NCI-H1417 treated with DMSO at 0.1 percent for 48 hours (cell line): ENCODE data around the gene TSPO2.

Experiments
- DNase-seq: peaks from one replicate; lab custom pipeline; 2025; lab: John Stamatoyannopoulos, UW

The TSPO2 gene

GRCh38 chr6:41051873-41052272, 9.6 kb downstream of the TSPO2 start:
- DNase-seq: no peak

- no peak for DNase-seq
Measured at GRCh38 chr6:41053041-41053440, 10.8 kb downstream of the TSPO2 start, which contains the start of gene APOBEC2. Gene APOBEC2, plus strand, starts transcription at chr6:41053202. Its CDS starts 146 bp downstream, at chr6:41053348.

- DNase-seq: no peak
Measured at GRCh38 chr6:41054511-41054910, 12.2 kb downstream of the TSPO2 start.

- DNase-seq: no peak
Measured at GRCh38 chr6:41055149-41055548, 12.9 kb downstream of the TSPO2 start.

GRCh38 chr6:41056768-41057490, 14.7 kb downstream of the TSPO2 start:
- DNase-seq: no peak

- no peak for DNase-seq
Measured at GRCh38 chr6:41058783-41059181, 16.5 kb downstream of the TSPO2 start.

- DNase-seq: no peak
Measured at GRCh38 chr6:41059556-41059955, 17.3 kb downstream of the TSPO2 start.

- DNase-seq: no peak
Measured at GRCh38 chr6:41061196-41061726, 19.0 kb downstream of the TSPO2 start.

GRCh38 chr6:41062056-41062455, 19.8 kb downstream of the TSPO2 start:
- no peak for DNase-seq

GRCh38 chr6:41063884-41064285, 21.6 kb downstream of the TSPO2 start:
- no peak for DNase-seq

GRCh38 chr6:41064841-41065240, 22.6 kb downstream of the TSPO2 start:
- no peak for DNase-seq

GRCh38 chr6:41065550-41066026, 23.3 kb downstream of the TSPO2 start:
- no peak for DNase-seq

GRCh38 chr6:41066867-41067304, 24.6 kb downstream of the TSPO2 start:
- no peak for DNase-seq

- DNase-seq: no peak
Measured at GRCh38 chr6:41071501-41071922, 29.2 kb downstream of the TSPO2 start.

- DNase-seq: peak; percentile 97
Measured at GRCh38 chr6:41071923-41072835, 29.9 kb downstream of the TSPO2 start, which contains the start of gene OARD1. Gene OARD1, minus strand, starts transcription at chr6:41072356. Its CDS starts 722 bp downstream, at chr6:41071634.

GRCh38 chr6:41072836-41073202, 30.6 kb downstream of the TSPO2 start, which contains the start of gene NFYA:
Gene NFYA, plus strand, starts transcription at chr6:41072974. Its CDS starts 6,116 bp downstream, at chr6:41079090.
- DNase-seq: no peak

- DNase-seq: peak; percentile 42
Measured at GRCh38 chr6:41073203-41073967, 31.1 kb downstream of the TSPO2 start.

- no peak for DNase-seq
Measured at GRCh38 chr6:41073968-41074691, 31.9 kb downstream of the TSPO2 start.

- DNase-seq: no peak
Measured at GRCh38 chr6:41074692-41075436, 32.6 kb downstream of the TSPO2 start.
